ENCODE results near the gene PPP1R17. TPM values are rescaled to one million over a fixed set of nuclear protein-coding genes. Genes with fewer than 3 reads are reported as not detected.

Gene PPP1R17
- total and polyA plus RNA-seq, 2 of the 13 experiments (the other 11 are each of a cell fraction or from before 2014, with no cell fraction given), result not detected

- CTCF ChIA-PET (ENCODE audit: low intra/inter-chr PET ratio, low total read pairs), result no interaction called here
- 0% methylated on average over 3 of the region's 3 CpGs for WGBS (ENCODE audit: low lambda C conversion rate)
- POLR2A ChIA-PET, result no interaction called here
- no peaks in the 10 kb centered on the region for H3K9me3 ChIP-seq (ENCODE audit: low read length)
- no peak overlapping the region for H3K27ac ChIP-seq (ENCODE audit: extremely low read length, insufficient read depth, low read length)
- DNase-seq (ENCODE audit: low spot score) (no peak), FAIRE-seq (no peak), ATAC-seq (no peak)
- TF ChIP-seq ZNF251 (CRISPR knock-in tag; IDR thresholded peaks at IDR 0.05), result no peak
- TF ChIP-seq NPAS2 (CRISPR knock-in tag; IDR thresholded peaks at IDR 0.05; ENCODE audit: borderline replicate concordance), result no peak
- no peak for TF ChIP-seq IRF2 (CRISPR knock-in tag; IDR thresholded peaks at IDR 0.05)
- no peak for TF ChIP-seq ZNF335 (CRISPR knock-in tag; IDR thresholded peaks at IDR 0.05)
- no peak for TF ChIP-seq RARG (CRISPR knock-in tag; IDR thresholded peaks at IDR 0.05; ENCODE audit: low read depth)
- TF ChIP-seq ARID5B (CRISPR knock-in tag; IDR thresholded peaks at IDR 0.05), result no peak
- no peak for TF ChIP-seq ZNF883 (CRISPR knock-in tag; IDR thresholded peaks at IDR 0.05; ENCODE audit: not compliant biosample characterization)
- no peak for TF ChIP-seq AHDC1 (CRISPR knock-in tag; IDR thresholded peaks at IDR 0.05; ENCODE audit: borderline replicate concordance)
- no peak for TF ChIP-seq ZNF329 (CRISPR knock-in tag; IDR thresholded peaks at IDR 0.05; ENCODE audit: low read depth)
- no peak overlapping the region for H3K4me2 ChIP-seq (ENCODE audit: low read depth, low read length)
- H3K4me1 ChIP-seq (ENCODE audit: insufficient read depth, low read length), result no peaks in the 10 kb centered on the region
- no peak overlapping the region for H2AFZ ChIP-seq (ENCODE audit: low read length)
- H3K9ac ChIP-seq (ENCODE audit: insufficient read depth, low read depth, low read length), result no peak overlapping the region
- no peaks in the 10 kb centered on the region for H3K36me3 ChIP-seq (replicated peaks in 1 of 2; ENCODE audit: control insufficient read depth in 1 of 2, insufficient read depth in 2 of 2, low read length in 2 of 2)
- no peaks in the 10 kb centered on the region for H3K79me2 ChIP-seq (ENCODE audit: insufficient read depth, low read length)
- in situ Hi-C loops (cut with HindIII; ENCODE audit: extremely low pct_ligation_motif_present, low pct_unique_long_range_greater_than_20kb), result no loop called here
- H3K4me3 ChIP-seq (replicated peaks in 1 of 3; ENCODE audit: insufficient read depth in 1 of 3, low read depth in 2 of 3, low read length in 3 of 3), result no peak overlapping the region
- intact Hi-C loops (cut with micrococcal nuclease; ENCODE audit: unreplicated experiment), result no loop called here
- BruUV-seq (replicated peaks), result no TSS peak
- H4K20me1 ChIP-seq (ENCODE audit: insufficient read depth, low read length), result no peaks in the 10 kb centered on the region
- H3K27me3 ChIP-seq (ENCODE audit: control insufficient read depth in 1 of 2, insufficient read depth in 2 of 2, low read length in 2 of 2), result peaks cover 0 to 6% of the 10 kb centered on the region in 2 experiments; a peak in 1 of 5 replicates
These were observed 1.4 kb downstream of the PPP1R17 start for GRCh38 chr7:31688372-31688771.
